Measurements from ENCODE around the gene SLITRK4.

SLITRK4 gene

DNA sequence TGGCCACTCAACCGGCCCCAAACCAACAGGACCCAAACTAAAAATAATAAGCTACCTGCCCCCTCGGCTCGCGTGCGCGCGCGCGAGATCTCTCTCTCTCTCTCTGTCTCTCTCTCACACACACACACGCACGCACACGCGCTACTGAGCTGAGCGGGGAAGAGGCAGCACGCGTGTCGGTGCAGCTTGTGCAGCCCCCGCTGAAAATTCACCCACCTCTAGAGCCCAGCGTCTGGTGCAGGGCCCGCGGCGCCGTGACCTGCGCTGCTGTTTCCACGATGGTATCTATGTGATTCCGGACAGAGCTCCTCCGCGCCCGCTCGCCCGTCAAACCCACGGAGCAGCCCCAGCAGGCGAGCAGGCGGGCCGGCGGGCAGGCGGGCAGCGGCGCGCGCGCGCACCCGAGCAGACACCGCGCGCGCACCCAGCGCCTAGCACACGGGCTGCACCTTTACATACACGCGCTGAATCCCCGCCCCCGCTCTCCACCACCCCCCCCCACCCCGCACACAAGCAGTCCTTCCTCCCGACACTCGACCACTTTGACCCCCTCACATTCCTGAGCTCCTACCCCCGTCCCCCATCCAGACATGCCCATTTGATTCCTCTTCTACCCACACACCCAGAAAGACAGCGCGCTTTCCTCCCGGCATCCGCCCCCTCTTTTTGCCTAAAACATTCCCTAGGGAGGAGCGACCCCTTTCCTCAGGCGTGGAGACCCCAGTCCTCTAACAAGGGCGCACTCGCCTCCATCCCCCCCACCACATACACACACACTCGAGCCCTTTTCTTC lies 1.0 kb downstream of the SLITRK4 start:
- Histone ChIP-seq H3K4me3 (ENCODE audit: insufficient read depth, low read depth, low read length) (peak overlapping the region; percentile 41), H3K27ac (ENCODE audit: insufficient read depth, low read depth, low read length, poor library complexity, severe bottlenecking) (no peak overlapping the region), H3K36me3 (ENCODE audit: control insufficient read depth, insufficient read depth, low read length) (no peaks in the 10 kb centered on the region), H3K9me3 (ENCODE audit: control insufficient read depth, low read length) (no peaks in the 10 kb centered on the region), H3K4me1 (ENCODE audit: control insufficient read depth, insufficient read depth, low read length) (no peaks in the 10 kb centered on the region), H3K27me3 (ENCODE audit: control insufficient read depth, insufficient read depth, low read length, poor library complexity, severe bottlenecking) (peaks cover 26% of the 10 kb centered on the region)
- 5 to 11% methylated on average over 46 to 64 of the region's 67 CpGs for WGBS, 2 experiments

DNA sequence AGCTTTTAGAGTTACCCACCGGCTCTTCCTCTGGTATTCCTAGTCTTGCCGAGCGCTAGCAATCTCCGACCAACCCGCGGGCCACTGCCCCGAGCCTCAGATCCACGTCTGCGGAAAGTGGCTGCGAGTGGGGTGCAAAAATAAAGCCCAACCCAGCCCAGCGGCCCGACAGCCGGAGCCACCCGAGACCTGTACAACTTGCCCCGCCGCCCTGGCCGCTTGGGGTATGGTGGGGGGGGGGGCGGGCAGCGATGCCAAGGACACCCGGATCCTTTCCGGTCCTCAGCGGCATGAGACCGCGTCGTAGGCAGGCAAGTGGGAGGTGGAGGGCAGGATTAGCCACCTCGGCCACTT lies 1.6 kb downstream of the SLITRK4 start:
- H3K4me3 ChIP-seq (ENCODE audit: insufficient read depth, low read depth, low read length), result peak overlapping the region; percentile 41
- WGBS, 2 experiments, result 7 to 9% methylated on average over 24 of the region's 26 CpGs

DNA sequence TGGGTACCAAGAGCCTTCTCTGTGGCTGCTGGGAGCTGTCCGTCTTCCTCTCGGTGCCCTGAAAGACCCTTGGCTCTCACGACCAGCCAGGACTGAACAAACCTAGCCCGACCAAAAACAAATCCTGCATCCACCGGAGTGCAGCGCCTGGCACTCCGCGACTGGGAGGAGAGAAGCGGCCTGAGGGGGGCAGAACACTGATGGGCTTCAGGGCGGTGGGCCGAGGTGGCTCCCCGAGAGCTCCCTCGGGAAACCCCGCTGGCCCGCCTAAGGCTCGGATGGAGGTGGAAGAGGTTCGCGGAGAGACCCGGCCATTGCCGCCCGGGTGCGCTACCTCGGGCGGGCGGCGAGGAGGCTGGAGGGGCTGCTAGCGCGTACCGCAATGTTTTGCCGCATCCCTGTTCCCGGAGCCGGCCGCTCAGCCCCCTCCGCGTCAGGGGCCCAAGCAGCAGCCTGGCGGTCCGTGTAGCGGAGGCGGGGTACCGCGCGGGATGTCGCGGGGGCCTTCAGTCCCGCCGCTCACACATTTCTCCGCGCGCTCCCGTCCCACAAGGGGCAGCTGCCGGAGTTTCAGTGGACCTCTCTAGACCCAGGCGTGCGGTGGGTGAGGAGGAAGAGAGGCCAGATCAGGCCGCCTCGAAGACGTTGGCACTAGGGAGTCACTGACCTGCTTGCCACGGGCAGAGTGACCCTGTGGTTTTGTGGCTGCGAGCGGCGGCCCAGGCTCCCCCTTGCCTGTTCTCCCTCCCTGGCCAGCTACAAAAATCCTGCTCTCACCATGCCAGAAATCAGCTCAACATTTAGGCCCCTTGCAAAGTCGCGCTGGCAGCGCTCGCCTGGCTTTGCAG lies 2.2 kb downstream of the SLITRK4 start:
- no peak overlapping the region for H3K27ac ChIP-seq (ENCODE audit: insufficient read depth, low read depth, low read length, poor library complexity, severe bottlenecking)
- peaks cover 26% of the 10 kb centered on the region for H3K27me3 ChIP-seq (ENCODE audit: control insufficient read depth, insufficient read depth, low read length, poor library complexity, severe bottlenecking)
- no peaks in the 10 kb centered on the region for H3K4me1 ChIP-seq (ENCODE audit: control insufficient read depth, insufficient read depth, low read length)
- no peaks in the 10 kb centered on the region for H3K36me3 ChIP-seq (ENCODE audit: control insufficient read depth, insufficient read depth, low read length)
- no peaks in the 10 kb centered on the region for H3K9me3 ChIP-seq (ENCODE audit: control insufficient read depth, low read length)
- peak overlapping the region; percentile 41 for H3K4me3 ChIP-seq (ENCODE audit: insufficient read depth, low read depth, low read length)
- 8 to 11% methylated on average over 64 of the region's 64 CpGs for WGBS, 2 experiments

More for the DNA sequence above, 1.6 kb downstream of the SLITRK4 start:
- Histone ChIP-seq H3K36me3 (ENCODE audit: control insufficient read depth, insufficient read depth, low read length) (no peaks in the 10 kb centered on the region), H3K27me3 (ENCODE audit: control insufficient read depth, insufficient read depth, low read length, poor library complexity, severe bottlenecking) (peaks cover 26% of the 10 kb centered on the region), H3K27ac (ENCODE audit: insufficient read depth, low read depth, low read length, poor library complexity, severe bottlenecking) (no peak overlapping the region), H3K4me1 (ENCODE audit: control insufficient read depth, insufficient read depth, low read length) (no peaks in the 10 kb centered on the region), H3K9me3 (ENCODE audit: control insufficient read depth, low read length) (no peaks in the 10 kb centered on the region)

DNA sequence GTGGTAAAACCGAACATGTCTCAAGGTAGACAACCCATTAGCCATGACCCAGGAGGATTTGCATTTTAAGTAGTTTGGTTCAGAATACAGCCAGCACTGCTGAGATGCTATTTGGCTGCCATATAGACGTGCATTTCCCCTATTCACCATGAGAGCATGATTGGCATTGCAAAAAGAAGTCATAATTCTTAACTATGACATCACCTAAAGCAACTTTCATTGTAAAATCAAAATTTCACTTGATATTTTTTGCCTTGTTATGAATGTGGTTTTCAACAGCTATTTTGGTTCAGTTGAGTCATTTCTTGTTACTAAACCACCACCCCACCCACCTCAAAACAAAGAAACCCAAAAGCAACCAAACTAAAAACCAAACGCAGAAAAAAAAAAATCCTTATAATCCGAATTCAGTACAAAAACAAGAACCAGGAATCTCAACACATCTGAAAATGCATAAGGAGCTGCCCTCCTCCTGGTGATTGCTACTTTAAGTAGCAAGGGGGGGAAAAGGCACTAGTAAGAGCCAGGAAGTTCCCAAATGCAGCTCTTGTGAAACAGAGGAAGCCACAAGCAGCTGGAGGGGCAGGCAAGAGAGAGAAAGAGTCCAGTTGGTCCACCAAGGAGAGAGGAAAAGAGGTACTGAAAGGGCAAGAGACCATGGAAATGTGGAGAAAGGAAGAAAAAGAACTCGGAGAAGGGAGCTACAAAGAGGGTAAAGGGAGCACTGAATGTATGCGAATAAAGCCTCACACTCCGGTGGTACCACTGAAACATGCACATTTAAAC lies 3.1 kb downstream of the SLITRK4 start:
- 26 to 37% methylated on average over 5 of the region's 7 CpGs for WGBS, 2 experiments
- no peaks in the 10 kb centered on the region for H3K9me3 ChIP-seq (ENCODE audit: control insufficient read depth, low read length)
- no peak overlapping the region for H3K27ac ChIP-seq (ENCODE audit: insufficient read depth, low read depth, low read length, poor library complexity, severe bottlenecking)
- no peaks in the 10 kb centered on the region for H3K4me1 ChIP-seq (ENCODE audit: control insufficient read depth, insufficient read depth, low read length)
- H3K4me3 ChIP-seq (ENCODE audit: insufficient read depth, low read depth, low read length), result peak overlapping the region; percentile 41
- no peaks in the 10 kb centered on the region for H3K36me3 ChIP-seq (ENCODE audit: control insufficient read depth, insufficient read depth, low read length)
- H3K27me3 ChIP-seq (ENCODE audit: control insufficient read depth, insufficient read depth, low read length, poor library complexity, severe bottlenecking), result peaks cover 26% of the 10 kb centered on the region

DNA sequence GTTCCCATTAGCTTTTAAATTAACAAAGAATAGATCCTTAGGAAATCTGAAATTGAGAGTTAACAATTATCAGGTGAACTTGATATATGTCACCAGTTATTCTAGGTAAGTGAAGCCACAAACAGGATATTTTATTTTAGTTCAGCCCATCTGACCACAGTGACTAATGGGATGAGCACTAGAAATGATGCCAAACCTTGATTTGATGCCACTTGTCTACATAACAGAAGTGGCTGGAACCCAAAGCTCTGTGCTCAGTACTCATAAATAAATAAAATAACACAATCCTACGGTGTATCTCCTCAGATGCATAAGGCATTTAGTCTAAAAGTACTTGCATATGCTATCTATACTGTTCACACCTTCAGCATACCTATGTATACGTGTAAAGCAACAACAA lies 12.2 kb downstream of the SLITRK4 start:
- Histone ChIP-seq H3K27ac (ENCODE audit: insufficient read depth, low read depth, low read length, poor library complexity, severe bottlenecking) (no peak overlapping the region), H3K27me3 (ENCODE audit: control insufficient read depth, insufficient read depth, low read length, poor library complexity, severe bottlenecking) (no peaks in the 10 kb centered on the region), H3K36me3 (ENCODE audit: control insufficient read depth, insufficient read depth, low read length) (no peaks in the 10 kb centered on the region), H3K4me1 (ENCODE audit: control insufficient read depth, insufficient read depth, low read length) (no peaks in the 10 kb centered on the region), H3K9me3 (ENCODE audit: control insufficient read depth, low read length) (no peaks in the 10 kb centered on the region), H3K4me3 (ENCODE audit: insufficient read depth, low read depth, low read length) (no peak overlapping the region)
- 89 to 92% methylated on average over 2 of the region's 2 CpGs for WGBS, 2 experiments

DNA sequence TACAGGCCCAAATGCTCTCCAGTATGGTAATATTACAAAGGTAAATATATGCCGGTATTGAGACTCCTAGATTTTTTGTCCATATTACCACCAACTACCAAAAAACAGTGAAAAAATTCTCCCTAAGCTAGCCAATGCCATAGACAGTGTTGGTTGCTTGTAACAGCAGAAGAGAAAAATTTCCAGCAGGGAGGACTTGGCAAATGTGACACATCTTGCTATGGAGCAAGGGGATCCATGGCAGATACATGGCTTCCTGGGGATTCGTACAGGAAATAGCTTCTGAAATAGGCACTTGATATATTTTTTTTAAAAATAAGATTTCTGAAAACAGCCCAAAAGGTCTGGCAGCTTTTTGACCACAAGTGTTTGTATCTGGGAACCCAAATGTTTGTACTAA lies 14.6 kb downstream of the SLITRK4 start:
- no peaks in the 10 kb centered on the region for H3K36me3 ChIP-seq (ENCODE audit: control insufficient read depth, insufficient read depth, low read length)
- no peaks in the 10 kb centered on the region for H3K27me3 ChIP-seq (ENCODE audit: control insufficient read depth, insufficient read depth, low read length, poor library complexity, severe bottlenecking)
- H3K9me3 ChIP-seq (ENCODE audit: control insufficient read depth, low read length), result no peaks in the 10 kb centered on the region
- H3K27ac ChIP-seq (ENCODE audit: insufficient read depth, low read depth, low read length, poor library complexity, severe bottlenecking), result no peak overlapping the region
- H3K4me3 ChIP-seq (ENCODE audit: insufficient read depth, low read depth, low read length), result no peak overlapping the region
- no peaks in the 10 kb centered on the region for H3K4me1 ChIP-seq (ENCODE audit: control insufficient read depth, insufficient read depth, low read length)
- 63% methylated on average over 1 of the region's 2 CpGs; no CpG with 5 or more reads in 1 of the 2 experiments for WGBS, 2 experiments

DNA sequence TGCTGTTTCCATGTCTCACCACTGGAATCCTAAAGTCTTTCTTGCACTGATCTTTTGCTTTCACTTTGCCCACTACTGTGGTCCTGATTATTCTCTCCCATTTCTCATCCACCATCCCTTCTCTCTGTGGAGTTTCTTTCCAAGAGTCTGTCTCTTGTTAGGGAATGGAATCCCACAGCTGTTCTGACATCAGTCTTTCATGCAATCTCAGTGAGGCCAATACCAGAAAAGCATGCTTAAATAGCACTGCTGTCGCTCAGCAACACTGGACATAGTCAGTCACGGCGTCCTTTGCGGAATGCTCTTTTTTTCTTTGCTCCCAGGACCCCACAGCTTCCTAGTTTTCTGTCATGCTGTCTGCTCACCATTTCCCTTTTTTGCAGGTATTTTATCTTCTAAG lies 20.1 kb downstream of the SLITRK4 start:
- WGBS, 2 experiments, result 81 to 82% methylated on average over 4 of the region's 4 CpGs
- no peaks in the 10 kb centered on the region for H3K36me3 ChIP-seq (ENCODE audit: control insufficient read depth, insufficient read depth, low read length)
- H3K27me3 ChIP-seq (ENCODE audit: control insufficient read depth, insufficient read depth, low read length, poor library complexity, severe bottlenecking), result no peaks in the 10 kb centered on the region
- H3K4me1 ChIP-seq (ENCODE audit: control insufficient read depth, insufficient read depth, low read length), result no peaks in the 10 kb centered on the region
- no peaks in the 10 kb centered on the region for H3K9me3 ChIP-seq (ENCODE audit: control insufficient read depth, low read length)
- H3K4me3 ChIP-seq (ENCODE audit: insufficient read depth, low read depth, low read length), result no peak overlapping the region
- H3K27ac ChIP-seq (ENCODE audit: insufficient read depth, low read depth, low read length, poor library complexity, severe bottlenecking), result no peak overlapping the region

DNA sequence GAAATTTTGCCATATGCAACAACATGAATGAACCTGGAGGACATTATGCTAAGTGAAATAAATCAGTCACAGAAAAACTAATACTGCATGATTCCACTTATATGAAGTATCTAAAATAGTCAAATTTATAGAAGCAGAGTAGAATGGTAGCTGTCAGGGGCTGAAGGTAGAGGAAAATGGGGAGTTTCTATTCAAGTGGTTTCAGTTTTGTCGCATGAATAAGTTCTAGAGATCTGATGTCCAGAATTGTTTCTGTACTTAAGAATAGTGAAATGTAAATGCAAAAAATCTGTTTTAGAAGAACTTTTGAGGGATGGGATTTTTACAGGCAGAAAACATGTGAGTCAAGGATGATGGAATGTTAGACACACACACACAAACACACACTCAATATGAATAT lies 34.1 kb downstream of the SLITRK4 start:
- 93 to 96% methylated on average over 1 of the region's 1 CpG for WGBS, 2 experiments
- H3K4me1 ChIP-seq (ENCODE audit: control insufficient read depth, insufficient read depth, low read length), result no peaks in the 10 kb centered on the region
- H3K27me3 ChIP-seq (ENCODE audit: control insufficient read depth, insufficient read depth, low read length, poor library complexity, severe bottlenecking), result no peaks in the 10 kb centered on the region
- no peaks in the 10 kb centered on the region for H3K9me3 ChIP-seq (ENCODE audit: control insufficient read depth, low read length)
- no peak overlapping the region for H3K27ac ChIP-seq (ENCODE audit: insufficient read depth, low read depth, low read length, poor library complexity, severe bottlenecking)
- no peaks in the 10 kb centered on the region for H3K36me3 ChIP-seq (ENCODE audit: control insufficient read depth, insufficient read depth, low read length)
- H3K4me3 ChIP-seq (ENCODE audit: insufficient read depth, low read depth, low read length), result no peak overlapping the region

DNA sequence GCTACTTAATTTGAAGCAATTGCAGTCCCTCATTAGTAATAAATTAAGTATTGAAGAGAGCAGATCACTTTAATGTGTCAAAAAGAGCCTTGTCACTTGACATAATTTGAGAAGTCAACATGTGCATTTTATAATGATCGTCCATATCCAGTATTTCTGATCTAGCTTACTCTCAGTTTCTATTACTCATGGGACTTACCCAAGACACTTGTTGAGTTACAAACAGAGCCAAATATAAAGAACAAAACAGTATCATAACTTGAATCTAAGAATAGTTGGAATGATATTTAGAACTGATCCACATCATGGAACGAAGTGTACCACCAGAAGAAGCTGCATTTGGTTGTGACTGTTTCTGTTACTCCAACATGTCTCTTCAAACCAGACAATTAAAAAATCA lies 54.7 kb downstream of the SLITRK4 start:
- Histone ChIP-seq H3K27ac (ENCODE audit: insufficient read depth, low read depth, low read length, poor library complexity, severe bottlenecking) (no peak overlapping the region), H3K27me3 (ENCODE audit: control insufficient read depth, insufficient read depth, low read length, poor library complexity, severe bottlenecking) (no peaks in the 10 kb centered on the region)
- WGBS, 2 experiments, result 97% methylated on average over 2 of the region's 2 CpGs; no CpG with 5 or more reads in 1 of the 2 experiments

DNA sequence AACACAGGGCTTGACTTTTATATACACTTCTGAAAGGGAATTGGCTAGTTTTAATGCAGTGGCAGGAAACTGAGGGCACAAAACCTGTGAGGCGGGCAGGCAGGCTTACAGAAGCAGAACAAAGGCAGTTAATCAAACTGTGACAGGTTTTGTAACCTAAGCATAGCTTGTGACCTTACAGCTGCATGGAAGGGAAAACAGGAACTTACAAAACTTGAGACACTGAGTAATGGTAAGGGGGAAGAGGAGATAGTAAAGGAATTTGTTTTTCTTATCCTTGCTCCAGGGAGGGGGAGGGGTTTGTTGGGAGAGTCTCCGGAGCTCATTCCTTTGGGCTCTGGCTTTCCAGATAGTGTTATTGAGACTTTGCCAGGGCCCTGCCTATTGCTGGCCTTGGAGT lies 55.6 kb downstream of the SLITRK4 start:
- no peak overlapping the region for H3K4me3 ChIP-seq (ENCODE audit: insufficient read depth, low read depth, low read length)

More for the DNA sequence above, 54.7 kb downstream of the SLITRK4 start:
- H3K4me3 ChIP-seq (ENCODE audit: insufficient read depth, low read depth, low read length), result no peak overlapping the region
- no peaks in the 10 kb centered on the region for H3K9me3 ChIP-seq (ENCODE audit: control insufficient read depth, low read length)
- H3K36me3 ChIP-seq (ENCODE audit: control insufficient read depth, insufficient read depth, low read length), result no peaks in the 10 kb centered on the region
- H3K4me1 ChIP-seq (ENCODE audit: control insufficient read depth, insufficient read depth, low read length), result no peaks in the 10 kb centered on the region

More for the DNA sequence above, 55.6 kb downstream of the SLITRK4 start:
- Histone ChIP-seq H3K27ac (ENCODE audit: insufficient read depth, low read depth, low read length, poor library complexity, severe bottlenecking) (no peak overlapping the region), H3K36me3 (ENCODE audit: control insufficient read depth, insufficient read depth, low read length) (no peaks in the 10 kb centered on the region), H3K9me3 (ENCODE audit: control insufficient read depth, low read length) (no peaks in the 10 kb centered on the region), H3K4me1 (ENCODE audit: control insufficient read depth, insufficient read depth, low read length) (no peaks in the 10 kb centered on the region), H3K27me3 (ENCODE audit: control insufficient read depth, insufficient read depth, low read length, poor library complexity, severe bottlenecking) (no peaks in the 10 kb centered on the region)
- WGBS, 2 experiments, result 70 to 79% methylated on average over 2 of the region's 2 CpGs
